ENCODE data around the gene THSD4.

GRCh38 chr15:71788646-71789579 is 673.6 kb downstream of the THSD4 start:
- TF ChIP-seq CTCF (conservative IDR thresholded peaks at IDR 0.05; ENCODE audit: low read length) (no peak), EZH2phosphoT487 (IDR thresholded peaks at IDR 0.05; ENCODE audit: borderline replicate concordance) (no peak)

Data from Loucy (cell line).